HG03571 (cell line): ENCODE data around the gene MARCHF5.
"Not testable (repeated sequence)": the region's sequence is repeated elsewhere in the genome, so short reads cannot be mapped to it uniquely, and the experiment has no call there.

Experiments
- ATAC-seq: cut with Tn5 transposase; IDR thresholded peaks from one replicate; pipeline ENCODE4 v1.9.1; 2021; ENCODE audit not compliant: unreplicated experiment

The MARCHF5 gene

GRCh38 chr10:92304061-92304460 is 13.1 kb downstream of the MARCHF5 start:
- ATAC-seq = no peak

DNA sequence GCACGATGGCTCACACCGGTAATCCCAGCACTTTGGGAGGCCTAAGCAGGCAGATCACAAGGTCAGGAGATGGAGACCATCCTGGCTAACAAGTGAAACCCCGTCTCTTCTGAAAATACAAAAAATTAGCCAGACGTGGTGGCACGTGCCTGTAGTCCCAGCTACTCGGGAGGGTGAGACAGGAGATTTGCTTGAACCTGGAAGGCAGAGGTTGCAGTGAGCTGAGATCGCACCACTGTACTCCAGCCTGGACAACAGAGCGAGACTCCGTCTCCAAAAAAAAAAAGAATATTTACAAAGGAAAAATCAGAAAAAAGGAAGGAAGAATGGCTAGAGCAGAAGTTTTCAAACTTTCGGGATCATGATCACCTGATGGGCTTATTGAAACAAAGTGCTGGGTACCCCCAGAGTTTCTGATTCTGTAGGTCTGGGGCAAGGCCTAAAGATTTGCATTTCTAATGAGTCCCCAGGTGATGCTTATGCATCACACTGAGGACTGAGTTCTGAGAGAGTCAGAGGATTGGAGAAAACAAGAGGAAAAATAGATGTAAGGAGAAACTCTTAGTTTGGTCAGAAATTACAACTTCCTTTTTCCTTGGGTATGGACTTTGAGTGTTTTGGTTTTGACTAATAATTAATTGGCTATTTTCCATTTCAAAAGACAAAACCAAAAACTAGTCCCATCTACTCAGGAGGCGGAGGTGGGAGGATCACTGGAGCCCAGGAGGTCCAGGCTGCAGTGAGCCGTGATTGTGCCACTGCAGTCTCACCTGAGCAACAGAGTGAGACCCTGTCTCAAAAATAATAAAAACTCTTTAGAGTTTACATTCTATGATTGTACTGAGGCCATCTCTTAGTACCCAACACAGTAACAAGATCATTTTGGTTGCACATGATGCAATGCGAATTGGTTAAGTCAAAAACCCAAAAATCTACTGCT is 14.4 kb downstream of the MARCHF5 start:
- no peak for ATAC-seq

- ATAC-seq = no peak
Observed at GRCh38 chr10:92309272-92309671, 18.3 kb downstream of the MARCHF5 start.

DNA sequence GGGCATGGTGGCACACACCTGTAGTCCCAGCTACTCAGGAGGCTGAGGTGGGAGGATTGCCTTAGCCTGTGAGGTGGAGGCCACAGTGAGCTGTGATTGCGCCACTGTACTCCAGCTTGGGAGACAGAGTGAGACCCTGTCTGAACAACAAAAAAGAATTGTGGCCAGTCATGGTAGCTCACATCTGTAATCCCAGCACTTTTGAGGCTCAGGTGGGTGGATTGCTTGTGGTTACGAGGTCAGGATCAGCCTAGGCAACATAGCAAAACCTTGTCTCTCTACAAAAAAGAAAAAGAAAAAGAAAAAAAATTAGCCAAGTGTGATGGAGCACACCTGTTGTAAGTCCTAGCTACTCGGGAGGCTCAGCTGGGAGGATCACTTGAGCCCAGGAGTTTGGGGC is 22.8 kb downstream of the MARCHF5 start:
- ATAC-seq = no peak

DNA sequence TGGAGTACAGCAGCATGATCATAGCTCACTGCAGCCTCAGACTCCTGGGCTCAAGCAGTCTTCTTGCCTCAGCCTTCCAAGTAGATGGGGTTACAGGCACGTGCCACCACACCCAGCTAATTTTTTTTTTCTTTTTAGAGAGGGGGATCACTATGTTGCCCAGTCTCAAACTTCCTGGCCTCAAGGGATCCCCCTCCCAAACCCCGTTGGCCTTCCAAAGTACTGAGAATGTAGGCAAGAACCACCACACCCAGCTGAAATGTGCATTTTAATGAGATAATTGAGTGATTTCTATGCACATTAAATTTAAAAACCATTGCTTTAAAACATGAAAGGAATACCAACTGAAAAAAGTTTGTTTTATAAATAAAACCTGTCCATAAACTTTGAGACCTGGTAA is 25.6 kb downstream of the MARCHF5 start:
- ATAC-seq = no peak

DNA sequence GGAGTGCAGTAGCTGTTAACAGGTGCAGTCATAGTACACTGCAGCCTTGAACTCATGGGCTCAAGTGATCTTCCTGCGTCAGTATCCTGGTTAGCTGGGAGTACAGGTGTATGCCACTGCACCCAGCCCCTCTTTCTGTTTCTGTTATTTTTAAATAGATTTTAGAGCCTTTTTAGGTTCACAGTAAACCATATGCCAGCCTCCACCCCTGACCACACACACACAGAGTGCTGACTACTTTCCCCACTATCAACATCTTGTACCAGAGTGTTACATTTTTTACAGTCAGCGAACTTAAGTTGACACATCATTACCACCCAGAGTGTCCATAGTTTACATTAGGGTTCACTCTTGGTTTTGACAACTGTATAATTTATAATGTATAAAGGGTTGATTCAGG is 32.1 kb downstream of the MARCHF5 start:
- no peak for ATAC-seq

DNA sequence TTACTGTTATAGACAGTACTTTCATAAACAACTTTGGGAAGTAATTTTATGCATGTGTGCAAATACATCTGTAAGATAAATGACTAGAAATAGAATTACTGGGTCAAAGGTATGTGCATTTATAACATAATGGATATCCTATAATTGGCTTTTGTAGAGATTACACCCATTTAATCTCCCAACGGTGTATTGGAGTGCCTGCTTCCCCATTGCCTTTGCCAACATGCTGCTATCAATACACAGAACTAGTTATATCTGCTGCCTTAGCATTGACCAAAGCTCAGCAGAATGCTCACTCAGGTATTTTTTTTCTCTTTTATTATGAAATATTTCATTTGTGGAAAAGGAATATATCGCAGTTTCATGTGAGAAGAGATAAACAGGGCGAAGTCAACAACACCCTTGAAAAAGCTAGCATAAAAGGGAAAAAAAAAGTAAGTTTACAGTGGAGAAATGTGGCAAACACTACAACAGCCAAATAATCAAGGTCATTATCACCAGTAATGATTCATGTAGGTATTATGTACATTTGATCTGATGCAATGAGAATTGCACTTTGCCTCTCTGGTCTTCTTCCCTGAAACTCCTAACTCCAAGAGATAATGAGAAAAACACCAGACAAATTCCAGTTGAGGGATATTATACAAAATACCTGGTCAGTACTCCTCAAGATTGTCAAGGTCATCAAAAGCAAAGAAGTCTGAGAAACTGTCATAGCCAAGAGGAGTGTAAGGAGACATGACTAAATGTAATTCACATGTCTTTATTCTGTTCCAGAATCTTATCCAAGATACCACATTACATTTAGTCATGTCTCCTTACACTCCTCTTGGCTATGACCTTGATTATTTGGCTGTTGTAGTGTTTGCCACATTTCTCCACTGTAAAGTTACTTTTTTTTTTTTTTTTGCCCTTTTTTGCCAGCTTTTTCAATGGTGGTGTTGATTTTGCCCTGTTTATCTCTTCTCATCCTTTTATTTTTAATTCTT is 36.8 kb downstream of the MARCHF5 start:
- ATAC-seq = no peak

DNA sequence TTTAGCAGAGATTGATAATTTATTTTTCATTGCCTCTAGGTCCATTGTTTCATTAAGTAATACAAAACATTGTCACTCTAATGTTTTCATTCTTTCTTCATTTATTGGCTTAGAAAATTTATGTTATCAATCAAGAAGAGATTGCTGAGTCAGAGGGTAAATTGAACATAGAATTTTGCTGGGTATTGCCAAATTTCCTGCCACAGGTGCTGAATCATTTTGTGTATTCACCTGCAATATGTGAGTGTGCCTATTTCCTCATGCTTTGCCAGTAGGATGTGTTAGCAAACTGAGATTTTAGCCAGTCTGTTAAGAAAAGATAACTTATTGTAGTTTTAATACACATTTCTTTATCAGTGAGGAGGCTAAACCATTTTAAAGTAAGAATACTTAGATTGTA is 38.0 kb downstream of the MARCHF5 start:
- ATAC-seq = no peak

- ATAC-seq = not testable (repeated sequence)
Observed at GRCh38 chr10:92329927-92330326, 39.0 kb downstream of the MARCHF5 start.

DNA sequence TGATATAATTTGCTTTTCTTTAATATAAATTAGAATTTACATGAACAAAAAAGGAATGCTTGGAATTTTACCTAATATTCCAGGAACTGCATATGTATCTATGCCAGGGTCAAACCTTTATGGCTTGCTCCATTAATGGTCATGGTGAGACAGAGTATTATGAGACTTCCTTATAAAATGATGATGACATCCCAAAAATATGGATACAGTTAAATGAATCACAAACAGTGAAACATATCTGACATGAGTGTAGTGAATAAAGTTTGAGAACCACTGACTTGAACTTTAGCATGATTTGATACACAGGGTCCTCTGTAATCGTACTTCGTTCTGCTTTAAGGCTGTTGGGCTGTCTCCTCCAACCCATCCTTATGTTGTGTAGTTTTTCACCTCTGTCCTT is 51.8 kb downstream of the MARCHF5 start:
- ATAC-seq = no peak

DNA sequence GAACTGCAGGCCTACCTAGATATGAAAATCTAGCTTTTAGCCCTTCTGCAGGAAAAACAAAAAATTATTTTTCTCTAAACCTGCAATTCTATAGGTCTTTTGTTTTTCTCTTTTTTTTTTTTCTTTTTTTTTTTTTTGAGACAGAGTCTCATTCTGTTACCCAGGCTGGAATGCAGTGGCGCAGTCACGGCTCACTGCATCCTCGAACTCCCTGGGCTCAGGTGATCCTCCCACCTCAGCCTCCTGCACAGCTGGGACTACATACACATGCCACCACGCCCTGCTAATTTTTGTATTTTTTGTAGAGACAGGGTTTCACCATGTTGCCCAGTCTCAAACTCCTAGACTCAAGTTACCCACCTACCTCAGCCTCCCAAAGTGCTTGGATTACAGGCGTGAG is 54.6 kb downstream of the MARCHF5 start:
- not testable (repeated sequence) for ATAC-seq

GRCh38 chr10:92347035-92347676 is 56.2 kb downstream of the MARCHF5 start:
- not testable (repeated sequence) for ATAC-seq

DNA sequence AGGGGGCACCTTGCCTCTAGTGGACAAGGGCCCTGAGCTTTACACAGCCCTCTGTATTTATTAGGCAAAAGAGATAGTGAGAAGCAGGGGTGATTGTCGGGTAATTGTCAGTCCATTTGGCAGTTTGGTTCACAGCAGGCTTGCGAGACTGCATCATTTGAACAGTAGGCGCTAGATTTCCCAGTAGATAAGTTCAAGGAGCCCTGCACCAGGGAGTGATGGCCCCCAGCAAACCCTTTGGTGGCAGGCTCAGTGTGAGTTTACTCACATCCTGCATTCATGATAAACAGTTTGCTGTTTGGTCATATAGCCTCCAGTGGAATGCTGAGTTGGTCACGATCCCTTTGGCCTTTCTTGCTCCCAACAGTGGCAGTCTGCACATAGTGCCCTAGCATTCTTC is 59.4 kb downstream of the MARCHF5 start:
- no peak for ATAC-seq

DNA sequence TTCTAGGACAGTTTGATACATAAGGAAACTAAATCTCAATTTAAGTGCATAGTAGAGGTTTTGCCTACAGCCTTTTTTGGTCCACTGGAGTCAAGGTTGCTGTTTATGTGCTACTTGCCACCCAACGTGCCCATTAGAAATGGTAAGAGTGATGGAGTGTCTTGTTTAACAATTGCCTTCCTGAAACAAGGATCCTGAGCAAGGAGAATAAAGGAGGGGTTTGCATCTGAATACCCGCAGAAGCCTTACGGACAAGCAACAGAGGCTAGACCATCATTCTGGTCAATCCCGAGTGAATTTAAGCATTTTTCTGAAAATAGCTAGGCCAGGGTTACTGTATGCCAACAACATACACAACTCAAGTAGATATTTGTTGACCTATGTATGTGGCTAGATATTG is 63.6 kb downstream of the MARCHF5 start:
- no peak for ATAC-seq

DNA sequence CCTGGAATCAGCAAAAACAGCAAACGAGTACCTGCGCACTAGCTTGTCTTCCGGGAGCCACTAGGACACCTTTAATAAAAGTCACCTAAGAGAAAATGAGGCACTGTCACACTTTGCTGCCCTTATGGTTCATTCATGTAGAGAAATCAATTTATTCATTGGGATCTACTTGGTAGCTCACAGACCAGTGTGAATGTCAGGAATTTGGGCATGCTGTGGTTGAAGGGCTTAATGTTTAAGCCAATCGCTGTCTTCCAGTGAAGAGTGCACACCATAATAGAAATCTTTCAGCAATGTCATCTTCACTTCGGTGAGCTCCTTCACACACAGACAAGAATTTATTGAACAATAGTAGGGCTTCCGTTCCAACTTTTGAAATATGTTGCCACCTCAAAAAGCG is 65.1 kb downstream of the MARCHF5 start:
- no peak for ATAC-seq

- ATAC-seq = no peak
Observed at GRCh38 chr10:92363498-92363897, 72.5 kb downstream of the MARCHF5 start.

GRCh38 chr10:92366412-92367021 is 75.5 kb downstream of the MARCHF5 start:
- ATAC-seq = no peak

DNA sequence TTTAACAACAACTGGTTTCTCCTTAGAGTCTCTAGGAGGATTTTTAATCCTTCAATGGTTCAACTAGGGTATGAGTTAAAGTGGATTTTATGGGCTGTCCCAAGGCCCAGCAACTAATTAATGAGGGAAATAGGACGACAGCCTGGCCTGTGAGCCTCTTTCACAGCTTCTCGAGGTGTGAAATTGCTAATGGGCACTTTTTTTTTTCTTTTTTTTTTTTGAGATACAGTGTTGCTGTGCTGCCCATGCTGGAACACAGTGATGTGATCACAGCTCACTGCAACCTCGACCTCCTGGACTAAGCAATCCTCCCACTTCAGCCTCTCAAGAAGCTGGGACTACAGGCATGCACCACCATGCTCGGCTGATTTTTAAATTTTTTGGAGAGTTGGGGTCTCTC is 87.0 kb downstream of the MARCHF5 start:
- ATAC-seq = no peak

DNA sequence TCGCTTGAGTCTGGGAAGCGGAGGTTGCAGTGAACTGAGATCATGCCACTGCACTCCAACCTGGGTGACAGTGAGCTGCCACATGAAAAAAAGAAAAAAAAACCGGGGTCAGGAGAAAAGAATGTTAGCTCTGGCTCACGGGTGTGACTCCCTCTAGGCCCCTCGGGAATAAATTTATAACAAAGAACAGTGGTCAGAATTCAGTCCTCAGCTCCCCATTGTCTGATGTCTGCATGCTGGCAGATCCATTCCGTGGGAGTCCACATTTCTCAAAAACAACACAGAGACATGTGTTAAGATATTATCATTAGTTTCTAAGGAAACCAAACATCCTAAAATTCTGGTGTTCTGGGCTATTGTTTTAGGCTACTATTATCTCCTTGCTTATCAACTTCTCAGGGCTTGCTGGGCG is 90.6 kb downstream of the MARCHF5 start:
- no peak for ATAC-seq

DNA sequence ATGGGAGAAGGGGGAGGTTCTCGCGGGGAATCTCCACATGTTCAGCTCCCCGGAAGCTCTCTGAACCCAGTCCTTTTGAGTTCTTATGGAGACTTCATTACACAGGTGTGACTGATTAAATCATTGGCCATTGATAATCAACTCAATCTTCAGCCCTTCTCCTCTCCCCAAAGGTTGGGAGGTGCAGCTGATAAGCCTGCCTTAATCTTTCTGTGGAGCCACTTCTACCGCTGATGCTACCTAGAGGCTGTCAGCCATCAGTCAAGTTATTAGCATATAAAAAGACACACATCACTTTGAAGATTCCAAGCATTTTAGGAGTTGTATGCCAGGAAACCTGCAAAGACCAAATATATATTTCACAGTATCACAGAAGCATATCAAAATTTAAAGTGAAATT is 91.7 kb downstream of the MARCHF5 start:
- ATAC-seq = no peak

GRCh38 chr10:92384741-92385140 is 93.8 kb downstream of the MARCHF5 start:
- ATAC-seq = no peak
